IPS-NIHi7 (cell line): Measurements from ENCODE around the gene LTV1.
"Not testable (repeated sequence)": the region's sequence is repeated elsewhere in the genome, so short reads cannot be mapped to it uniquely, and the experiment has no call there.

ENCODE experiments used
- DNase-seq: peaks from one replicate; pipeline ENCODE4 v3.0.0; 2012; ENCODE audit warnings: mixed read lengths; ENCODE audit errors: extremely low spot score

The LTV1 gene

GRCh38 chr6:143842902-143843676 is at the start of gene LTV1:
TSS of gene LTV1 (plus strand) at chr6:143843338. CDS start at chr6:143843478, 140 bp downstream.
- DNase-seq, result peak; percentile 100

- not testable (repeated sequence) for DNase-seq
Measured at GRCh38 chr6:143796551-143796950, 46.6 kb upstream of the LTV1 start.

GRCh38 chr6:143798487-143798886 is 44.7 kb upstream of the LTV1 start:
- DNase-seq, result not testable (repeated sequence)

GRCh38 chr6:143802833-143803565 is 40.1 kb upstream of the LTV1 start:
- no peak for DNase-seq

GRCh38 chr6:143803769-143804568 is 39.2 kb upstream of the LTV1 start:
- DNase-seq, result peak; percentile 52

GRCh38 chr6:143804835-143805239 is 38.3 kb upstream of the LTV1 start:
- DNase-seq, result no peak

GRCh38 chr6:143806282-143807102 is 36.6 kb upstream of the LTV1 start:
- no peak for DNase-seq

GRCh38 chr6:143807103-143807772 is 35.9 kb upstream of the LTV1 start:
- no peak for DNase-seq

GRCh38 chr6:143810745-143811144 is 32.4 kb upstream of the LTV1 start:
- no peak for DNase-seq

GRCh38 chr6:143811501-143812157 is 31.5 kb upstream of the LTV1 start:
- no peak for DNase-seq

- DNase-seq, result no peak
Measured at GRCh38 chr6:143817621-143818020, 25.5 kb upstream of the LTV1 start.

- DNase-seq, result no peak
Measured at GRCh38 chr6:143821359-143821758, 21.8 kb upstream of the LTV1 start.

- no peak for DNase-seq
Measured at GRCh38 chr6:143822584-143823024, 20.5 kb upstream of the LTV1 start.

- DNase-seq, result no peak
Measured at GRCh38 chr6:143823548-143823947, 19.6 kb upstream of the LTV1 start.

GRCh38 chr6:143828572-143828971 is 14.6 kb upstream of the LTV1 start:
- DNase-seq, result no peak

GRCh38 chr6:143836150-143836549 is 7.0 kb upstream of the LTV1 start:
- DNase-seq, result no peak

- no peak for DNase-seq
Measured at GRCh38 chr6:143838395-143838794, 4.7 kb upstream of the LTV1 start.

- DNase-seq, result no peak
Measured at GRCh38 chr6:143839196-143839595, 3.9 kb upstream of the LTV1 start.

- no peak for DNase-seq
Measured at GRCh38 chr6:143840595-143841265, 2.4 kb upstream of the LTV1 start.

GRCh38 chr6:143842461-143842901 is 657 bp upstream of the LTV1 start:
- no peak for DNase-seq
